ENCODE measurements around the gene MESP2. TPM values are rescaled to one million over a fixed set of nuclear protein-coding genes. Genes with fewer than 3 reads are reported as not detected.

The MESP2 gene
- total and polyA plus RNA-seq, 2 of the 8 experiments (the other 6 are each of a cell fraction or from before 2014, with no cell fraction given) = 0.35 to 0.80 TPM

DNA sequence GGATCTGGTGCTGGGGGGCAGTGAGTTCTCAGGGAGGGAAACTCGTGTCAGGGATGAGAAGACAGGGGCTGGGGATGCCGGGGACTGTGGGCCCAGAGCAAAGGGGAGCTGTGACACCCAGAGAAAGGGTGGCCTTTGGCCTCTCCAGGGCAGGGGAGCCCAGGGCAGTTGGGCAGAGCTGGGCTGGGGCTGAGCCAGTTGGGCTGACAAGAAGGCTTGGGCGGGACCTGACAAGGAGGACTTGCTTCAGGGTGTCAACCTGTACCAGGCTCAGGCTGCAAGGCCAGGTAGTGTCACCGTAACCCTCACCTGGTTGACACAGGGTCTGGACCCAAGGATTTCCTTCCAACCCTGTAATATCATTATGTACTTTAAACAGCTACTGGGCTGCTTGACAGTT lies 51.7 kb downstream of the MESP2 start:
- H3K18ac ChIP-seq (ENCODE audit: extremely low read depth, low read length) = no peak overlapping the region
- H3K56ac ChIP-seq (replicated peaks; ENCODE audit: insufficient read length, low read depth, low read length) = no peak overlapping the region
- no peak overlapping the region for H3K27ac ChIP-seq (ENCODE audit: low read depth, low read length)
- CTCF ChIA-PET (ENCODE audit: partially characterized antibody) = interaction anchor here (0.5 to 6.9 kb wide), 10 partner anchors 9 to 109 kb away, joined by 3 to 35 read pairs (median 4); no protein-coding TSS in a partner anchor
- no peaks in the 10 kb centered on the region for H3K27me3 ChIP-seq (replicated peaks in 1 of 4; ENCODE audit: control insufficient read depth in 3 of 4, extremely low read depth in 1 of 4, insufficient read depth in 3 of 4, low read length in 3 of 4)
- H4K8ac ChIP-seq (ENCODE audit: extremely low read depth, insufficient read depth, low read length) = no peak overlapping the region
- no peak overlapping the region for H3K4ac ChIP-seq (replicated peaks; ENCODE audit: insufficient read length, low read depth, low read length)
- whole genome bisulfite sequencing, 2 experiments (ENCODE audit: extremely low coverage in 1 of 2, insufficient coverage in 1 of 2, insufficient read length in 1 of 2, insufficient replicate concordance in 2 of 2, low coverage in 1 of 2, low lambda C conversion rate in 2 of 2, missing lambda C conversion rate in 1 of 2) = 81% methylated on average over 4 of the region's 4 CpGs; no CpG with 5 or more reads in 1 of the 2 experiments
- POLR2A ChIA-PET (ENCODE audit: partially characterized antibody) = interaction anchor here (1.4 to 2.1 kb wide), 2 partner anchors 10 to 50 kb away, joined by 3 to 5 read pairs; no protein-coding TSS in a partner anchor
- no peak overlapping the region for H4K91ac ChIP-seq (replicated peaks; ENCODE audit: insufficient read length, low read length)
- H2BK12ac ChIP-seq (ENCODE audit: low read depth, low read length) = no peak overlapping the region
- H3K9ac ChIP-seq (replicated peaks in 1 of 4; ENCODE audit: extremely low read depth in 1 of 4, low read depth in 3 of 4, low read length in 3 of 4) = no peak overlapping the region
- H2AK5ac ChIP-seq (ENCODE audit: low read depth, low read length) = no peak overlapping the region
- no peak overlapping the region for H3K4me2 ChIP-seq (ENCODE audit: insufficient read depth in 1 of 2, low read depth in 2 of 2, low read length in 2 of 2)
- FAIRE-seq (no peak), DNase-seq (ENCODE audit: low read depth in 1 of 2, low spot score in 2 of 2) (no peak)
- H3K79me2 ChIP-seq (ENCODE audit: control insufficient read depth in 1 of 2, insufficient read depth in 2 of 2, low read length in 2 of 2) = no peaks in the 10 kb centered on the region
- no peak overlapping the region for H2BK5ac ChIP-seq (ENCODE audit: low read depth, low read length)
- no peak overlapping the region for H3K23ac ChIP-seq (ENCODE audit: insufficient read length)
- H3K9me3 ChIP-seq (ENCODE audit: insufficient read depth in 2 of 2, low read depth in 1 of 2, low read length in 1 of 2) = no peaks in the 10 kb centered on the region
- H4K5ac ChIP-seq (ENCODE audit: insufficient read length, low read depth, low read length) = no peak overlapping the region
- H3K36me3 ChIP-seq (ENCODE audit: control insufficient read depth in 2 of 4, insufficient read depth in 4 of 4, low read length in 3 of 4) = peaks cover 0 to under 1% (median 0%) of the 10 kb centered on the region in 4 experiments; a peak in 2 of 8 replicates
- H3K4me1 ChIP-seq (replicated peaks in 1 of 4; ENCODE audit: control insufficient read depth in 3 of 4, insufficient read depth in 4 of 4, low read length in 3 of 4) = peaks cover 0 to 9% (median 2%) of the 10 kb centered on the region in 4 experiments; a peak in 2 of 7 replicates
- TF ChIP-seq SIN3A (conservative IDR thresholded peaks at IDR 0.05 in 1 of 2, IDR thresholded peaks at IDR 0.05 in 1 of 2; ENCODE audit: low read depth in 1 of 2, low read length in 2 of 2) (no peak), POU5F1 (IDR thresholded peaks at IDR 0.05; ENCODE audit: low read depth, low read length) (no peak), SP2 (IDR thresholded peaks at IDR 0.05; ENCODE audit: low read length) (no peak)
- no peak overlapping the region for H3K4me3 ChIP-seq (ENCODE audit: extremely low read depth in 1 of 4, insufficient read depth in 2 of 4, low read depth in 3 of 4, low read length in 4 of 4)
- H2BK15ac ChIP-seq (ENCODE audit: low read length) = no peak overlapping the region
- no peak overlapping the region for H2BK120ac ChIP-seq (replicated peaks; ENCODE audit: low read depth, low read length)
- no peaks in the 10 kb centered on the region for H3K79me1 ChIP-seq (ENCODE audit: low read depth, low read length)
- peaks cover 0 to 4% of the 10 kb centered on the region in 2 experiments for H4K20me1 ChIP-seq (replicated peaks in 1 of 2; ENCODE audit: control insufficient read depth in 1 of 2, insufficient read depth in 2 of 2, low read length in 2 of 2)
- H2AFZ ChIP-seq (ENCODE audit: low read length) = no peak overlapping the region
- no peaks in the 10 kb centered on the region for H3K23me2 ChIP-seq (ENCODE audit: low read depth, low read length)
- no peak overlapping the region for H3K14ac ChIP-seq (ENCODE audit: insufficient read length)
- no peak overlapping the region for H2BK20ac ChIP-seq (ENCODE audit: low read length)

Other genes with a start within 250 kb of the MESP2 start
- 34.8 and 37.3 TPM in 2 replicates for gene TICRR, start 200.9 kb upstream of the MESP2 start, total RNA-seq (2021; fragmentation: NEBNext Ultra II Directional; extraction: Animal tissue kit (Norgen Biotek cat#: 25700))
- gene TICRR, start 200.9 kb upstream of the MESP2 start, polyA plus RNA-seq (2011; rRNA removed) = 13.1 and 15.9 TPM in 2 replicates
- gene KIF7, start 120.9 kb upstream of the MESP2 start, total RNA-seq (2021; fragmentation: NEBNext Ultra II Directional; extraction: Animal tissue kit (Norgen Biotek cat#: 25700)) = 14.0 TPM in 2 replicates
- 4.9 and 7.0 TPM in 2 replicates for gene KIF7, start 120.9 kb upstream of the MESP2 start, polyA plus RNA-seq (2011; rRNA removed)
- gene PLIN1, start 97.0 kb upstream of the MESP2 start, total RNA-seq (2021; fragmentation: NEBNext Ultra II Directional; extraction: Animal tissue kit (Norgen Biotek cat#: 25700)) = 0.11 TPM in 1 of 2 replicates, not detected in the other
- gene PLIN1, start 97.0 kb upstream of the MESP2 start, polyA plus RNA-seq (2011; rRNA removed) = 0.33 and 0.41 TPM in 2 replicates
- gene PEX11A, start 85.6 kb upstream of the MESP2 start, total RNA-seq (2021; fragmentation: NEBNext Ultra II Directional; extraction: Animal tissue kit (Norgen Biotek cat#: 25700)) = 2.2 and 2.9 TPM in 2 replicates
- 2.3 and 3.0 TPM in 2 replicates for gene PEX11A, start 85.6 kb upstream of the MESP2 start, polyA plus RNA-seq (2011; rRNA removed)
- not detected in 2 replicates for gene WDR93, start 85.5 kb upstream of the MESP2 start, total RNA-seq (2021; fragmentation: NEBNext Ultra II Directional; extraction: Animal tissue kit (Norgen Biotek cat#: 25700))
- gene WDR93, start 85.5 kb upstream of the MESP2 start, polyA plus RNA-seq (2011; rRNA removed) = 0.03 and 0.08 TPM in 2 replicates
- 0.15 TPM in 1 of 2 replicates, not detected in the other for gene MESP1, start 25.1 kb upstream of the MESP2 start, total RNA-seq (2021; fragmentation: NEBNext Ultra II Directional; extraction: Animal tissue kit (Norgen Biotek cat#: 25700))
- 0.23 and 0.28 TPM in 2 replicates for gene MESP1, start 25.1 kb upstream of the MESP2 start, polyA plus RNA-seq (2011; rRNA removed)
- 1.6 and 2.2 TPM in 2 replicates for gene ANPEP, start 38.5 kb downstream of the MESP2 start, total RNA-seq (2021; fragmentation: NEBNext Ultra II Directional; extraction: Animal tissue kit (Norgen Biotek cat#: 25700))
- gene ANPEP, start 38.5 kb downstream of the MESP2 start, polyA plus RNA-seq (2011; rRNA removed) = 2.0 and 3.3 TPM in 2 replicates
- 42.3 and 45.4 TPM in 2 replicates for gene AP3S2, start 117.7 kb downstream of the MESP2 start, total RNA-seq (2021; fragmentation: NEBNext Ultra II Directional; extraction: Animal tissue kit (Norgen Biotek cat#: 25700))
- 17.5 and 19.2 TPM in 2 replicates for gene AP3S2, start 117.7 kb downstream of the MESP2 start, polyA plus RNA-seq (2011; rRNA removed)
- 3.1 and 3.9 TPM in 2 replicates for gene ARPIN, start 136.6 kb downstream of the MESP2 start, total RNA-seq (2021; fragmentation: NEBNext Ultra II Directional; extraction: Animal tissue kit (Norgen Biotek cat#: 25700))
- gene ARPIN, start 136.6 kb downstream of the MESP2 start, polyA plus RNA-seq (2011; rRNA removed) = 3.1 and 3.6 TPM in 2 replicates
- gene ZNF710, start 225.0 kb downstream of the MESP2 start, total RNA-seq (2021; fragmentation: NEBNext Ultra II Directional; extraction: Animal tissue kit (Norgen Biotek cat#: 25700)) = 24.0 and 26.2 TPM in 2 replicates
- 10.5 and 14.4 TPM in 2 replicates for gene ZNF710, start 225.0 kb downstream of the MESP2 start, polyA plus RNA-seq (2011; rRNA removed)